Limb (tissue), 2 donors: ENCODE data around the gene ORMDL3.

Source experiments
- DNase-seq, 2 donors: peaks; one replicate each; pipeline ENCODE4 v3.0.0-alpha.2; 2016; ENCODE audit errors: extremely low spot score in 2 of 2

The ORMDL3 gene

GRCh38 chr17:39927101-39927928 lies at the start of gene ORMDL3, which contains the start of gene LRRC3C:
Gene ORMDL3, minus strand, starts transcription at chr17:39927601. Its CDS starts 3,398 bp downstream, at chr17:39924203.
Gene LRRC3C, plus strand, starts transcription at chr17:39927732. Its CDS starts 13,792 bp downstream, at chr17:39941524.
- peak; percentile 93 to 98 for DNase-seq

GRCh38 chr17:39975801-39976200 lies 48.4 kb upstream of the ORMDL3 start:
- DNase-seq: no peak

- DNase-seq: no peak
Measured at GRCh38 chr17:39974433-39974832, 47.0 kb upstream of the ORMDL3 start.

GRCh38 chr17:39973496-39973895 lies 46.1 kb upstream of the ORMDL3 start:
- no peak for DNase-seq

GRCh38 chr17:39972271-39972670 lies 44.9 kb upstream of the ORMDL3 start:
- DNase-seq: no peak

- DNase-seq: no peak
Measured at GRCh38 chr17:39971076-39971603, 43.7 kb upstream of the ORMDL3 start.

GRCh38 chr17:39970157-39970692 lies 42.8 kb upstream of the ORMDL3 start:
- DNase-seq: no peak

GRCh38 chr17:39969375-39969774 lies 42.0 kb upstream of the ORMDL3 start:
- DNase-seq: no peak

GRCh38 chr17:39968761-39969160 lies 41.4 kb upstream of the ORMDL3 start:
- DNase-seq: no peak

GRCh38 chr17:39966771-39967170 lies 39.4 kb upstream of the ORMDL3 start:
- no peak for DNase-seq

GRCh38 chr17:39965017-39965699 lies 37.8 kb upstream of the ORMDL3 start:
- no peak for DNase-seq

GRCh38 chr17:39963829-39964228 lies 36.4 kb upstream of the ORMDL3 start:
- DNase-seq: no peak

GRCh38 chr17:39962642-39963220 lies 35.3 kb upstream of the ORMDL3 start, which contains the start of gene GSDMA:
Gene GSDMA, plus strand, starts transcription at chr17:39963004. Its CDS starts 2,684 bp downstream, at chr17:39965688.
- DNase-seq: no peak

- no peak for DNase-seq
Measured at GRCh38 chr17:39960524-39961041, 33.2 kb upstream of the ORMDL3 start.

- DNase-seq: no peak
Measured at GRCh38 chr17:39955726-39956225, 28.4 kb upstream of the ORMDL3 start.

- no peak for DNase-seq
Measured at GRCh38 chr17:39954876-39955275, 27.5 kb upstream of the ORMDL3 start.

GRCh38 chr17:39953471-39953888 lies 26.1 kb upstream of the ORMDL3 start:
- DNase-seq: no peak

GRCh38 chr17:39952680-39953470 lies 25.5 kb upstream of the ORMDL3 start:
- DNase-seq: peak; percentile 88 to 98

- DNase-seq: no peak
Measured at GRCh38 chr17:39951924-39952679, 24.7 kb upstream of the ORMDL3 start.
